Activated CD4-positive, alpha-beta memory T cell treated with anti-CD3 and anti-CD28 coated beads for 36 hours (primary cell): ENCODE data around the gene ODAD3. TPM values are rescaled to one million over a fixed set of nuclear protein-coding genes. Genes with fewer than 3 reads are reported as not detected.

Experiments used
- CTCF ChIA-PET: fragments of 350-600 bp; sonication (Branson Sonifier 250); formaldehyde crosslinking; loops from one replicate; lab custom pipeline; 2021; ENCODE audit warnings: antibody characterized with exemption, inconsistent platforms; lab: Charles Lee
- POLR2A ChIA-PET: fragments of 350-600 bp; sonication (Branson Sonifier 250); formaldehyde crosslinking; loops from one replicate; lab custom pipeline; 2021; ENCODE audit warnings: antibody characterized with exemption; lab: Charles Lee
- DNase-seq: peaks from one replicate; pipeline ENCODE4 v3.0.0-alpha.2; 2020
- H3K27ac Mint-ChIP-seq: one replicate; pipeline ENCODE4 v1.8.0; 2021; ENCODE audit warnings: mixed read lengths
- H3K27me3 Mint-ChIP-seq: one replicate; pipeline ENCODE4 v1.8.0; 2021; ENCODE audit warnings: mixed read lengths
- H3K36me3 Mint-ChIP-seq: one replicate; pipeline ENCODE4 v1.8.0; 2021; ENCODE audit warnings: mixed read lengths
- H3K4me1 Mint-ChIP-seq: one replicate; pipeline ENCODE4 v1.8.0; 2021; ENCODE audit warnings: low read depth, mixed read lengths
- H3K4me3 Mint-ChIP-seq: one replicate; pipeline ENCODE4 v1.8.0; 2021; ENCODE audit warnings: mild to moderate bottlenecking, mixed read lengths
- H3K9me3 Mint-ChIP-seq: one replicate; pipeline ENCODE4 v1.8.0; 2021; ENCODE audit warnings: mixed read lengths
- intact Hi-C: fragments of 100-400 bp; cut with micrococcal nuclease; formaldehyde crosslinking; loops from one replicate; pipeline ENCODE4 v1.15.1; 2023
- total RNA-seq, 2 experiments: library from RNA; stranded (reverse); gene quantifications; one replicate each; pipeline ENCODE4 v1.2.3, GENCODE V29; 2021

The ODAD3 gene
- total RNA-seq, 2 experiments from 2014 or later = 0.15 to 0.26 TPM

DNA sequence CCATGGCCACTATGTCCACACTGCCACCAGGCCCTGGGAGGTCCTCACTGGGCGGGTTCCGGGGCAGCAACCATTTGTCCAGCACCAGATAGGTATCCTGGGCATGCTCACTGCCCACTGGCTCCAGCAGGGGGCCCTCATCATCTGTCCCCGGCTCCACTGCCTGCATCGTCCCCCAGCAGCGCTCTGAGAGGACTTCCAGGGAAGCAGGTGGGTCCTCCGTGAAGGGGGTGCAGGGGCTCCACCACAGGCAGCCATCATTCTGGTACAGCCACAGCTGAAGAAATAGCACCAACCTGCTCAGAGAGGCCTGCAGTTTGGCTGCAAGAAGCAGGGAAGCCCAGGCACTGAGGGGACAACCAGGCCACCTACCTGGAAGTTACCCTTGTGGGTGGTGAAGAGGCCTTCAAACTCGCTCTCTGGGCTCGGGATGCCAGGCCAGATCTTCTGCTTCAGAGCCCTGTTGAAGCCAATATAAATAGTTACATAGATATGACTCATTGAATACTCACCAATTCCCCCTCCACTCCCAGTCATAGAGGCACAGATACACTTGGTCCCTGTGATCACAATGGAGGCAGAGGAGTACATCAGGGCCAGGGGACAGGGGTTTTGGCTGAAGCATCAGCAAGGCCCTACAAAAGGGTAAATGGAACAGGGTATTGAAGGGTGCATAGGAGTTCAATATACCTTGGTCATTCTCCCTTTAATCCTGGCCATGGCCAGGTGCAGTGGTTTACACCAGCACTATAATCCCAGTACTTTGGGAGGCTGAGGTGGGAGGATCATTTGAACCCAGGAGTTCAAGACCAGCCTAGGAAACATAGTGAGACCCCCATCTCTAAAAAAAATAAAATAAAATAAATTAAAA, 56.4 kb downstream of the ODAD3 start:
- H3K4me1 Mint-ChIP-seq = peaks cover 43% of the 10 kb centered on the region
- peak; percentile 38 for DNase-seq
- no peaks in the 10 kb centered on the region for H3K9me3 Mint-ChIP-seq
- H3K27me3 Mint-ChIP-seq = peaks cover 10% of the 10 kb centered on the region
- ChIA-PET CTCF (interaction anchor here (1.6 to 4.9 kb wide), 2 partner anchors 28 to 104 kb away, joined by 4 to 36 read pairs; no protein-coding TSS in a partner anchor), POLR2A (interaction anchor here (0.9 kb wide), 1 partner anchor 284 kb away, joined by 3 read pairs; no protein-coding TSS in a partner anchor)
- no peak overlapping the region for H3K4me3 Mint-ChIP-seq
- peaks cover 21% of the 10 kb centered on the region for H3K36me3 Mint-ChIP-seq
- intact Hi-C loops = no loop called here
- H3K27ac Mint-ChIP-seq = peak overlapping the region; percentile 65

DNA sequence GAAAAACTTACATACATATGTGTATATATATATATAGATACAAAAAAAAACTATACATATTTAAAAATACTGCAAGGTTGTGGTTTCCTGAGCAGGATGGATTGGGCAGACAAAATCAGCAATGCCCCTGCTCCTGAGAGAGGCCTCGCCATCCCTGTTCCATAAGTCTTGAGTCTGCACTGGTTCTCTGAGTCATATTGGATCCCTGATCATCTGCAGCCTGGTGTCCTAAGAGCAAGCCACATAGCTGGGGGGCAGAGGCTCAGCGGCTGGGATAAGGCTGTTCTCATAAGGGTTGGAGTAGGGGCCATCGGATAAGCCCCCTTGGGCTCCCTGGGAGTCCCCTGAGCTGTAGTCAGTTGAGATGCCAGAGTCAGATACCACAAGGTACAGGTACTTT, 57.2 kb downstream of the ODAD3 start:
- POLR2A ChIA-PET = interaction anchor here (0.9 to 1.1 kb wide), 2 partner anchors 127 to 283 kb away, joined by 3 read pairs; no protein-coding TSS in a partner anchor
- Mint-ChIP-seq H3K4me3 (no peak overlapping the region), H3K36me3 (peaks cover 21% of the 10 kb centered on the region), H3K9me3 (no peaks in the 10 kb centered on the region), H3K27me3 (peaks cover 7% of the 10 kb centered on the region), H3K4me1 (peaks cover 44% of the 10 kb centered on the region), H3K27ac (no peak overlapping the region)
- CTCF ChIA-PET = interaction anchor here (1.6 to 4.9 kb wide), 2 partner anchors 29 to 105 kb away, joined by 4 to 36 read pairs; no protein-coding TSS in a partner anchor
- DNase-seq = no peak
- intact Hi-C loops = no loop called here

DNA sequence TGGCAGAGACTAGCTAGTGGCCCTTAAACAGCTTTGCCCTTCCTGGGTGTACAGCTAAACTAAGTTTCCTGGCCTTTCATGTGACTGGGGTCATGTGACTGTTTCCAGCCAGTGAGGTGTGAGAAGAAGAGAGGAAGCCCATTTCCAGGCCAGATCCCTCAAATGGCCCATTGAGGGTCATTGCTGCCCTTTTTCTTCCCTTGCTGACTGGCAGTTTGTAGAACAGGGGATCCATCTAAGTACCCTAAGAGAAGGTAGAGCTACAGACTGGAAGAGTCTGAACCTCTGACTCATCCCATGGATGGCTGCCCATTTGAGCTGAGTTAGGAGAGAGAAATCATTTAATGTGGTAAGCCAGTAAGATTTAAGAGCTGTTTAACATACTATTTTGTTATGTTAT, 57.7 kb downstream of the ODAD3 start:
- intact Hi-C loops = no loop called here

DNA sequence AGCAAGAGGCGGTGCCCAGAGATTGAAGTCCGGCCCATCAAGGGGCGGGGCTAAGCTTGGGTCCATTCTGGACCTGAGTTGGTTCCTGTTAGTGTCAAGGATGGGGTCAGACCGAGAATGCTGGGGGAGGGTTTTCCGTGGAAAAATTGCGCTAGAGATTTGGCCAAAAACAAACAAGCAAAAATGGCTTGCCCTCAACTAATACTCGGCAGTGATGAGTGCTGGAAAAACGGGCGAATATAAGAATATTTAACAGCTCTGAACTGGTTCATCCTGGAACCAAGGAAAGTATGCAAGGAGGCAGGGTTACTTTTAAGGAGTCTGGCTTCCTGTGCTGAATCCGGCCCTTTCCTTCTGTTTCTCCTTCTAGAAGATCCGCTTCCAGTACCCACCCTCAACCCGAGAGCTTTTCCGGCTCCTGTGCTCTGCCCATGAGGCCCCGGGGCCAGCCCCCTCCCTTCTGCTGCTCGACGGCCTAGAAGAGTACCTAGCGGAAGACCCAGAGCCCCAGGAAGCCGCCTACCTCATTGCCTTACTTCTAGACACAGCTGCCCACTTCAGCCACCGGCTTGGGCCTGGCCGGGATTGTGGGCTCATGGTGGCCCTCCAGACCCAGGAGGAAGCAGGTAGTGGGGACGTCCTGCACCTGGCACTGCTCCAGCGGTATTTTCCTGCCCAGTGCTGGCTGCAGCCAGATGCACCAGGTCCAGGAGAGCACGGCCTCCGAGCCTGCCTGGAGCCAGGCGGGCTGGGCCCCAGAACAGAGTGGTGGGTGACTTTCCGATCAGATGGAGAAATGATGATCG, 59.6 kb downstream of the ODAD3 start:
- Mint-ChIP-seq H3K4me1 (peaks cover 35% of the 10 kb centered on the region), H3K9me3 (no peaks in the 10 kb centered on the region)
- intact Hi-C loops = loop anchor here (1.0 kb wide), 2 partner anchors 60 to 130 kb away; partner anchors contain the start of genes ODAD3, PRKCSH and ZNF653

More for the DNA sequence above, 57.7 kb downstream of the ODAD3 start:
- Mint-ChIP-seq H3K27me3 (peaks cover 5% of the 10 kb centered on the region), H3K4me3 (peak overlapping the region; percentile 45), H3K4me1 (peaks cover 42% of the 10 kb centered on the region), H3K27ac (peak overlapping the region; percentile 93), H3K9me3 (no peaks in the 10 kb centered on the region), H3K36me3 (peaks cover 21% of the 10 kb centered on the region)
- DNase-seq = peak; percentile 41
- ChIA-PET POLR2A (interaction anchor here (0.6 to 1.2 kb wide), 4 partner anchors 104 to 283 kb away, joined by 3 to 6 read pairs (median 3); no protein-coding TSS in a partner anchor), CTCF (interaction anchor here (0.6 to 4.9 kb wide), 6 partner anchors 9 to 105 kb away, joined by 3 to 36 read pairs (median 4); no protein-coding TSS in a partner anchor)

DNA sequence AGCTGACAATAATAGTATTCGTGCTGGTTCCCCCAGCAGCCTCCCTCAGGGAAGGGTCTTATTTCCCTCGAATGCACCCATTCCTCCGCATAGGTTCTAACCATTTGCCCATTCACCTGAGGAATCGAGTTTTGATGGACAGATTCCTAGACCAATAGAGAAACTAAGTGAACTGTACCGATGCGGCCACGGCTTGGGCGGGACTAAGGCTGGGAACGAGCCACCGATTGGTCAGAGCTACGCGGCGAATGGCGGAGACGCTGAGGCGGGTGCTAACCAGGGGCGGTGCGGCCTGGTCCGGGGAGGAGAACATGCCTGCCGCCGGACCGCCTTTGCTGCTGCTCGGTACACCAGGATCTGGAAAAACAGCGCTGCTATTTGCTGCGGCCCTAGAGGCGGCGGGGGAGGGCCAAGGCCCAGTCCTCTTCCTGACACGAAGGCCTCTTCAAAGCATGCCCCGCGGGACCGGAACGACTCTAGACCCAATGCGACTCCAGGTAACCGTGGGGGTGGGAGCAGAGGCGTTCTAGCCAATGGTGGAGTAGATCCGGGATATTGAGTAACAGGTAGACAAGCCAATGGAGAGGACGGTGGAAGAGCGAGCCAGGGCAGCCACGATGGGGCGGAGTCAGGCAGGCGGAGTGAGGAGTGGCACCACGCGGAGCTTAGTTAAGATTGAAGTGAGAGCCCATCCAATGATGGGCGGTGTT, 60.3 kb downstream of the ODAD3 start, which contains the start of gene SWSAP1:
Gene SWSAP1, plus strand, starts transcription at position 234 of the 710 bp plus-strand sequence. Its CDS starts 15 bp downstream, at position 249.
- H3K4me3 Mint-ChIP-seq = no peak within 1 kb of the TSS
- H3K9me3 Mint-ChIP-seq = no peaks in the 10 kb centered on the region
- H3K27me3 Mint-ChIP-seq = no peaks in the 10 kb centered on the region
- CTCF ChIA-PET = interaction anchor here (0.6 to 4.9 kb wide), 8 partner anchors 9 to 1589 kb away, joined by 3 to 36 read pairs (median 7); partner anchors contain the start of genes CCDC159, EPOR, ODAD3 and PRKCSH
- POLR2A ChIA-PET = interaction anchor here (0.6 to 2.5 kb wide), 9 partner anchors 9 to 154 kb away, joined by 3 to 10 read pairs (median 4); partner anchors contain the start of genes CCDC159, ECSIT, EPOR and RAB3D
- H3K36me3 Mint-ChIP-seq = peaks cover 27% of the 10 kb centered on the region
- DNase-seq = peak; percentile 99
- intact Hi-C loops = loop anchor here (1.0 kb wide), 5 partner anchors 8 to 223 kb away; partner anchors contain the start of genes CCDC159, ODAD3, PRKCSH and TMEM205
- peaks cover 28% of the 10 kb centered on the region for H3K4me1 Mint-ChIP-seq
- H3K27ac Mint-ChIP-seq = no peak within 1 kb of the TSS

More for the DNA sequence above, 59.6 kb downstream of the ODAD3 start:
- peaks cover 29% of the 10 kb centered on the region for H3K36me3 Mint-ChIP-seq
- H3K4me3 Mint-ChIP-seq = no peak overlapping the region
- no peak overlapping the region for H3K27ac Mint-ChIP-seq
- ChIA-PET POLR2A (interaction anchor here (0.6 to 2.5 kb wide), 10 partner anchors 8 to 154 kb away, joined by 3 to 10 read pairs (median 4); partner anchors contain the start of genes CCDC159, ECSIT, EPOR and RAB3D), CTCF (interaction anchor here (0.6 to 4.9 kb wide), 9 partner anchors 8 to 1588 kb away, joined by 3 to 36 read pairs (median 7); partner anchors contain the start of genes CCDC159, EPOR, ODAD3 and PRKCSH)
- H3K27me3 Mint-ChIP-seq = no peaks in the 10 kb centered on the region
- peak; percentile 88 for DNase-seq

DNA sequence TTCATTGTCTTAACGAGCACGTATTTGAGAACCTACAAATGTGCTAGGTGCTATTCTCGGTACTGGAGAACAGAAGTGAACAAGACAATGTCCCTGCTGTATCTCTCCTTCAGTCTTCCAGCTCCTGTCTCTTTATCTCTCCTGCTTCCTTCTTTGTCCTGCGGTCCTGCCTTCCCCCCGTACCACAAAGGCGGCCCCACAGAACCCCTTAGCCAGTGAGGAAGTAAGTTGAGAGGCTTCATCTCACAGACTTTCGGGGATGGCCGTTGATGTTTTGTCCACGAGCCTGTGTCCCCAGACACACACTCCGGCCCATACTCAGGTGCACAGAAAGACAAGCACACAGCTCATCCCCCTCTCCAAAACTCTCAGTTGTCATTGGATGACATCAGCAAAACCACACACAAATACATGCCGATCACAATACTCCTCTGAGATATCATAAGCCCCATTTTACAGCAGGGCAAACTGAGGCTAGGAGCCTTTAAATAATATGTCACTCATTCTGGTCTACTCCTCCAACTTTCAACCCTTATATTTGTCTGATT, 61.0 kb downstream of the ODAD3 start:
- intact Hi-C loops = loop anchor here (1.0 kb wide), 3 partner anchors 8 to 223 kb away; partner anchors contain the start of genes CCDC159, TMEM205 and ZNF627
- Mint-ChIP-seq H3K4me1 (peaks cover 28% of the 10 kb centered on the region), H3K4me3 (no peak overlapping the region), H3K27ac (no peak overlapping the region), H3K36me3 (peaks cover 27% of the 10 kb centered on the region), H3K27me3 (no peaks in the 10 kb centered on the region), H3K9me3 (no peaks in the 10 kb centered on the region)
- DNase-seq = no peak
- ChIA-PET POLR2A (interaction anchor here (1.1 to 2.5 kb wide), 5 partner anchors 10 to 132 kb away, joined by 3 to 10 read pairs (median 7); partner anchors contain the start of genes CCDC159, EPOR, RAB3D and TMEM205), CTCF (interaction anchor here (1.0 to 4.9 kb wide), 4 partner anchors 10 to 590 kb away, joined by 4 to 36 read pairs (median 12); partner anchors contain the start of genes CCDC159, EPOR and TMEM205)

DNA sequence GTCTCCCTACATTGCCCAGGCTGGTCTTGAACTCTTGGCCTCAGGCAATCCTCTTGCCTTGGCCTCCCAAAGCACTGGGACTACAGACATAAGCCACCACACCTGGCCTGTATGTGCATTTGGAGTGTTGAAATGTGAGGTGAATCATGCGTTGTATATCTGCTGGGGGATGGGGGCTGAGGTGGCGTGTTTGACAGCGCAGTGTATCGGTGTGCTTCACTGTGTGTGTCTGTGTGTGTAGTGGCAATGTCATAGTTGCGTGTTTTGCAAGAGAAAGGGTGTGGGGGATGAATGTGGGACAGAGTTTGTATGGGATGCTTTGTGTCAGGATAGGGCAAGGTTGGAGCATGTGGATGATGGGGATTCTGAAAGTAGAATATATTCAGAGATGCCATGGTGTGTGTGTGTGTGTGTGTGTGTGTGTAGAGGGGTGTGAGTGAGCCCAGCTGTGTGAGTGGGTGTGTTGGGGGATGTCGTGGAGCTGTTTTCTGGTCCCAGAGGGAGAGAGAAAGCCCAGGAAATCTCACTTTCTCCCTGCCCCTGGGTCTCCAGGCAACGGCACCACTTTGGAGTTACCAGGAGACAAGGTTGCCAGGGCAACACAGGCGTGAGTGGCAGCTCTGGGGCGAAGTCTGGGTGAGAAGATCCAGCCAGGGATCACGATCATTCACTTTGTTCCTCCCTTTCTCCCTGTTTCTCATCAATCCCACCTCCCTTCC, 61.6 kb downstream of the ODAD3 start:
- intact Hi-C loops = no loop called here
- ChIA-PET CTCF (interaction anchor here (2.3 to 4.9 kb wide), 2 partner anchors 10 to 109 kb away, joined by 17 to 36 read pairs; partner anchors contain the start of gene EPOR), POLR2A (no interaction called here)
- Mint-ChIP-seq H3K27me3 (no peaks in the 10 kb centered on the region), H3K4me1 (peaks cover 23% of the 10 kb centered on the region), H3K36me3 (peaks cover 27% of the 10 kb centered on the region), H3K27ac (no peak overlapping the region), H3K9me3 (no peaks in the 10 kb centered on the region), H3K4me3 (peak overlapping the region; percentile 4)
- no peak for DNase-seq

DNA sequence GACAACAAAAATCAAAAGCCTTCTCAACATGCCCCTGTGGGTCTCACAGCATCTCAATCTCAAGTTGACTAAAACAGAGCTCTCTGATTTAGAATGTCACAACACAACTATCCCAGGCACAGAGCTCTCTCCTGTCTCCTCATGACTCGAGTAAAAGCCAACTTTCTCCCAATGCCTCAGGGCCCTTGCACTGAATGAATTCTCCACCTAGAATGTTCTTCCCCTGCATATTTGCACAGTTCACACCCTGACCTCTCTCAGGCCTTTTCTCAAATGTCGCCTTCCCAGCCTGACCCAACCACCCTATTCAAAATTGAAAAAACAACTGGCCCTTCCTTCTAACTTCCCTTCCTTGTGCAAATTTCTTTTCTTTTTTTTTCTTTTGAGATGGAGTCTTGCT, 64.2 kb downstream of the ODAD3 start:
- H3K27me3 Mint-ChIP-seq = no peaks in the 10 kb centered on the region
- no peak for DNase-seq
- intact Hi-C loops = no loop called here
- no peak overlapping the region for H3K4me3 Mint-ChIP-seq
- H3K9me3 Mint-ChIP-seq = no peaks in the 10 kb centered on the region
- ChIA-PET CTCF (no interaction called here), POLR2A (no interaction called here)
- peaks cover 6% of the 10 kb centered on the region for H3K4me1 Mint-ChIP-seq
- H3K27ac Mint-ChIP-seq = peak overlapping the region; percentile 6
- peaks cover 14% of the 10 kb centered on the region for H3K36me3 Mint-ChIP-seq
